PC-9 (cell line): ENCODE data around the gene FGL2.
"Not testable (repeated sequence)": the region's sequence is repeated elsewhere in the genome, so short reads cannot be mapped to it uniquely, and the experiment has no call there.

Source experiments
- EZH2 ChIP-seq: fragments of 200-600 bp; sonication (generic); IDR thresholded peaks from 2 replicates; pipeline ENCODE4 v1.8.0; 2017; ENCODE audit warnings: antibody characterized with exemption, low read depth
- TF ChIP-seq, protein P1 (sequence below): fragments of 200-600 bp; sonication (generic); conservative IDR thresholded peaks from 2 replicates; pipeline ENCODE4 v1.6.1; 2017; ENCODE audit warnings: mixed run types, antibody characterized with exemption, mild to moderate bottlenecking, moderate library complexity

DNA sequence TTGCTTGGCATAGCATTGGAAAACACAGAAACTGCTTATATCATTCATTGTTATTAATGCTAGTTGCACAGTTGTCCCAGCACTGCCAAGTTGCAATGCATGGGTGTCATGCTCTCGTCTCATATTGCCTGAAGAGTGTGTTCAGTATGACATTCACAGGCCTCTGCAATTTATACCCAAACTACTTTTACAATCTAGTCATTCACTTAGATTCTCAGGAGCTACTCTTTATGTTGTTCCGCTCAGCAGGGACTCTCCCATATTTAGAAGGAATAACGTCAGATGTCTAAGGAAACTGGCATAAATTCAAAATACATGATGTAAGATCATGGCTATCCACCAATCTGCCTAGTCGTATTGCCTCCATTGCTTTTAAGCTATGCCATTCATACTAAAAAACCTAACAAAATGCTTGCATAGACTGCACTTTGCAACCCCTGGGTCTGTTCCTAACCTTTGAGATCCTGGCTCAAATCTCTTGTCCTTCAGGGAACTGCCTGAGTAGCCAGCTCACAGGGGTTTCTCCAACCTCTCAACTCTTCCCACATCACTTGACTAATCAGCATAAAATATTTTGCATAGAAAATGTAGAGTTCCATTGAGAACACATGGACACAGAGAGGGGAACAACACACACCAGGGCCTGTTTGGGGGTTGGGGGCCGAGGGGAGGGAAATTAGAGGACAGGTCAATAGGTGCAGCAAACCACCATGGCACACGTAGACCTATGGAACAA, 27.0 kb downstream of the FGL2 start:
- TF ChIP-seq, protein P1, sequence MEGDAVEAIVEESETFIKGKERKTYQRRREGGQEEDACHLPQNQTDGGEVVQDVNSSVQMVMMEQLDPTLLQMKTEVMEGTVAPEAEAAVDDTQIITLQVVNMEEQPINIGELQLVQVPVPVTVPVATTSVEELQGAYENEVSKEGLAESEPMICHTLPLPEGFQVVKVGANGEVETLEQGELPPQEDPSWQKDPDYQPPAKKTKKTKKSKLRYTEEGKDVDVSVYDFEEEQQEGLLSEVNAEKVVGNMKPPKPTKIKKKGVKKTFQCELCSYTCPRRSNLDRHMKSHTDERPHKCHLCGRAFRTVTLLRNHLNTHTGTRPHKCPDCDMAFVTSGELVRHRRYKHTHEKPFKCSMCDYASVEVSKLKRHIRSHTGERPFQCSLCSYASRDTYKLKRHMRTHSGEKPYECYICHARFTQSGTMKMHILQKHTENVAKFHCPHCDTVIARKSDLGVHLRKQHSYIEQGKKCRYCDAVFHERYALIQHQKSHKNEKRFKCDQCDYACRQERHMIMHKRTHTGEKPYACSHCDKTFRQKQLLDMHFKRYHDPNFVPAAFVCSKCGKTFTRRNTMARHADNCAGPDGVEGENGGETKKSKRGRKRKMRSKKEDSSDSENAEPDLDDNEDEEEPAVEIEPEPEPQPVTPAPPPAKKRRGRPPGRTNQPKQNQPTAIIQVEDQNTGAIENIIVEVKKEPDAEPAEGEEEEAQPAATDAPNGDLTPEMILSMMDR: not testable (repeated sequence)
- not testable (repeated sequence) for TF ChIP-seq EZH2
